SK-N-MC (cell line): ENCODE data around the gene ANKDD1A.

Source experiments
- EZH2 ChIP-seq: fragments of 200-600 bp; sonication (generic); IDR thresholded peaks from one replicate; pipeline ENCODE4 v1.6.1; 2017; ENCODE audit warnings: antibody characterized with exemption
- FOXP2 ChIP-seq: optimal IDR thresholded peaks from 2 replicates; pipeline ENCODE3; 2011; ENCODE audit warnings: mild to moderate bottlenecking, moderate library complexity; ENCODE audit not compliant: insufficient read depth; ENCODE audit errors: extremely low read length, control extremely low read depth
- POLR2AphosphoS5 ChIP-seq: IDR thresholded peaks from 2 replicates; pipeline ENCODE4 v1.6.1; 2012; ENCODE audit warnings: mild to moderate bottlenecking, low read depth, low read length, borderline replicate concordance

DNA sequence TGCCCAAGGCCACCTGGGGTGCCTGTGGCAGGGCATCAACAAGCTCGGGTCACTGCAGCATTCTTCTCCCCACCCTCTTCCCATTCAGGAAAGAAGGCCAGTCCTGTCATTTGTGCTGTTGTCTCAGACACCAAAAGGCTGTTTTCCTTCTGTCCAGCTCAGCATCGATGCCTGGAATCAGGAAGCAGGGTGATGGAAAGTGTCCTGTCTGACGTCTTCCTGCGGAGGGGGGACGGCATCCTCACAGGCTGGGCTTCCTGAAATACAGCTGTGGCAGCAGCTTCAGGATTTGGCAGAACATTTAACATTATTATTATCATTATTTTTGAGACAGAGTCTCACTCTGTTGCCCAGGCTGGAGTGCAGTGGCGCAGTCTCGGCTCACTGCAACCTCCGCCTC lies 33.0 kb upstream of the ANKDD1A start:
- TF ChIP-seq POLR2AphosphoS5 = no peak
- no peak for TF ChIP-seq EZH2
- TF ChIP-seq FOXP2 = no peak
